HUES48 (cell line): ENCODE results near the gene USP40.

Experiments
- H3K27ac ChIP-seq: one replicate; pipeline ENCODE4 v1.7.0; 2013; ENCODE audit warnings: low read depth, low read length, inconsistent platforms
- H3K27me3 ChIP-seq: 2 replicates; pipeline ENCODE4 v1.6.1; 2013; ENCODE audit warnings: mild to moderate bottlenecking, low read length; ENCODE audit not compliant: control insufficient read depth, insufficient read depth
- H3K36me3 ChIP-seq: 2 replicates; pipeline ENCODE4 v1.6.1; 2013; ENCODE audit warnings: low read length; ENCODE audit not compliant: control insufficient read depth, insufficient read depth
- H3K4me1 ChIP-seq: 2 replicates; pipeline ENCODE4 v1.6.1; 2013; ENCODE audit warnings: mild to moderate bottlenecking, low read length; ENCODE audit not compliant: control insufficient read depth, insufficient read depth
- H3K4me3 ChIP-seq: 2 replicates; pipeline ENCODE4 v1.5.1; 2013; ENCODE audit warnings: mild to moderate bottlenecking, low read depth, low read length
- H3K9ac ChIP-seq: 2 replicates; pipeline ENCODE4 v1.6.1; 2013; ENCODE audit warnings: mild to moderate bottlenecking, low read depth, low read length, moderate library complexity
- H3K9me3 ChIP-seq: 2 replicates; pipeline ENCODE4 v1.6.1; 2013; ENCODE audit warnings: low read length; ENCODE audit not compliant: control insufficient read depth, insufficient read depth

The USP40 gene

DNA sequence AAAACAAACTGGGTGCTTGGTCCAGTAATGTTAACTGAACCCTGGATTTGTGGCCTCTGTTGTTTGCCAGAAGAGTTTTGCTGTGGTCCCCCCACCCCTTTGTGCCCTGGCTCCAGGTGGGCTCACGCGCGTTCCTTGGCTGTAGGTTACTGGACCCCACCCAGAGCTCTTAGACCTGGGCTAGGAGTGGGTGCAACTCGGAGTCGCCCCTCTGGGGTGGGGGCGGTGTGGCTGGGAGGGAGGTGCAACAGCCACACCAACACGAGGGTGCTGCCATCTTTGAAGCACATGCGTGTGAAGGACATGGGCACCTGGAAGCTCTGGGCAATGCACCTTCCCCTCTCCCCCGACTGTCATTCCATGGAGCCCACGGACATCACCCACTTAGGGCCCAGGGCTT lies 92.7 kb downstream of the USP40 start:
- H3K4me3 ChIP-seq = no peak overlapping the region
- no peaks in the 10 kb centered on the region for H3K27me3 ChIP-seq
- 0 out of 2 replicates have a peak, but pooled peaks cover 2% of the 10 kb centered on the region for H3K4me1 ChIP-seq
- no peak overlapping the region for H3K27ac ChIP-seq
- no peaks in the 10 kb centered on the region for H3K9me3 ChIP-seq
- no peak overlapping the region for H3K9ac ChIP-seq
- H3K36me3 ChIP-seq = peaks cover 13% of the 10 kb centered on the region; the same call in 1 of the 2 replicates

DNA sequence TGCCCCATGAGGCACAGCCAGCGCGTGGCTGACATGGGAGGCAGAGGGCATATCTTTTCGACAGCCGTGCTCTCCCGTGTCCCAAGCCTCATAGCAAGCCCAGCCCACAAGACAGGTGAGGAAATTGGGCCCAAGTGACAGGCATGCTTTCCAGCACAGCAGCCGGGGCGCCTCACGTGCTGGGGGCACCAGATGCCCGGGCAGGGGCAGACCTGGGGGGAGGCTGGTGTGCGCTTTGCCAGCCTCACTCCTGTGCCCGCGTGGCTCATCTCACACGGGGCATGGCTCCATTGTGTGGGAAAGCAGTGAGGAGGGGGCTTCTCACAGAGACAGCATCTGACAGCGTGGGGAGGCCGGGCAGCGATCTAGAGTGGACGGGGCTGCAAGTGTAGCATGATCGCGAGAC lies 93.2 kb downstream of the USP40 start:
- Histone ChIP-seq H3K36me3 (peaks cover 18% of the 10 kb centered on the region), H3K4me1 (0 out of 2 replicates have a peak, but pooled peaks cover 2% of the 10 kb centered on the region), H3K9ac (no peak overlapping the region), H3K27me3 (no peaks in the 10 kb centered on the region), H3K9me3 (no peaks in the 10 kb centered on the region), H3K4me3 (no peak overlapping the region), H3K27ac (no peak overlapping the region)

DNA sequence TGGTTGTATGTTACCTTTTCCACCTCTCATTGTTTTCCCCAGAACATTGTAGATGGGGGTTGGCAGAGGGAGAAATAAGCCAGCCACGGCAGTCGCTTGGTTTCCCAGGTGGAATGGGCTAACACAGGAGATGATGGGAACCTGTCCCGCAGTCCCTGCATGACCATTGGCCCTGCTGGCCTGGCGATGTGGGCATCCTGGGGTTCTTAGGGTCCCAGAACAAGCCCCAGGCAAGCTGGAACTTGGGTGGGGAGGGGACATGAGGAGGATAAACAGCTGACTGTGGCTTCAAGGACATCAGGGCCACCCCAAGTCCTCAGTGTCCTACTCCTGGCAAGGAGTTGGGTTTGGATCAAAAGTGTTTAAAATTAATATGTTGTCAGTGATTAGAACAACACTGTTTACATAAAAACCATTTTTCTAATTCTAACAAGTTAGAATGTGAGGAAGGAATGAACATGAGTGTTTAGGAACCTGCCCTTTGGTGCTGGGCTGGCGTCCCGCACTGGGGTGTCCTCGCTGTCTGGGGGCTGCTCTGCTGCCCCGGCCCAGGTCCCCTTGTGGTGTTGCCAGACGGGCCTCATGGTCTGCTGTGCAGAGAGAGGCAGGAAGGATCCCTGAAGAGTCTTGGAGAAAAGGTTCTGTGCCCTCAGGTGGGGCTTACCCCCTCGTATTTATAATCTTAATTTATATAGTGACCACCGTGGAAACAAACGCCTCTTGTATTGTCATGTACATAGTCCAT lies 95.1 kb downstream of the USP40 start:
- Histone ChIP-seq H3K4me3 (no peak overlapping the region), H3K9ac (no peak overlapping the region), H3K27me3 (no peaks in the 10 kb centered on the region), H3K4me1 (0 out of 2 replicates have a peak, but pooled peaks cover 2% of the 10 kb centered on the region), H3K36me3 (peaks cover 29% of the 10 kb centered on the region), H3K27ac (no peak overlapping the region), H3K9me3 (no peaks in the 10 kb centered on the region)

DNA sequence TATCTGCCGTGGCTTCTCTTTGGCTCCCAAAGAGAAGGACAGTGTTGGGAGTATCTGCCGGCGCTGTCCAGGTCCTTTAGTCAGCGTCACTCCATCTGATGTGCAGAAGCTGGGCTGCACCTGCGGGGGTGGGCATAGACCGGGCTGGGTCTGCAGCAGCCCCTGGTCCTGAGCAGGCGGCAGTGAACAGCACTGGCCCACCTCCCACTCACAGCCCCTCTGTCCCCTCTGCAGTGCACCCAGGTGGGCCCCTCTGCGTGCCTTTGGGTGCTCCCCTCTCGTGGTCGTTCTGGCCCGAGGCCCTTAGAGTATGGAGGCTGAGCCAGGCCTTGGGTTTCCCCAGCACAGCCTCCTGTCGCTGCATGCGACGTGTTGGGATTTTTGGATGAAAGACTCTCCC lies 95.7 kb downstream of the USP40 start:
- H3K36me3 ChIP-seq = peaks cover 31% of the 10 kb centered on the region
- no peaks in the 10 kb centered on the region for H3K27me3 ChIP-seq
- H3K4me1 ChIP-seq = 0 out of 2 replicates have a peak, but pooled peaks cover 2% of the 10 kb centered on the region
- no peak overlapping the region for H3K9ac ChIP-seq
- no peak overlapping the region for H3K4me3 ChIP-seq
- H3K9me3 ChIP-seq = no peaks in the 10 kb centered on the region
- no peak overlapping the region for H3K27ac ChIP-seq

DNA sequence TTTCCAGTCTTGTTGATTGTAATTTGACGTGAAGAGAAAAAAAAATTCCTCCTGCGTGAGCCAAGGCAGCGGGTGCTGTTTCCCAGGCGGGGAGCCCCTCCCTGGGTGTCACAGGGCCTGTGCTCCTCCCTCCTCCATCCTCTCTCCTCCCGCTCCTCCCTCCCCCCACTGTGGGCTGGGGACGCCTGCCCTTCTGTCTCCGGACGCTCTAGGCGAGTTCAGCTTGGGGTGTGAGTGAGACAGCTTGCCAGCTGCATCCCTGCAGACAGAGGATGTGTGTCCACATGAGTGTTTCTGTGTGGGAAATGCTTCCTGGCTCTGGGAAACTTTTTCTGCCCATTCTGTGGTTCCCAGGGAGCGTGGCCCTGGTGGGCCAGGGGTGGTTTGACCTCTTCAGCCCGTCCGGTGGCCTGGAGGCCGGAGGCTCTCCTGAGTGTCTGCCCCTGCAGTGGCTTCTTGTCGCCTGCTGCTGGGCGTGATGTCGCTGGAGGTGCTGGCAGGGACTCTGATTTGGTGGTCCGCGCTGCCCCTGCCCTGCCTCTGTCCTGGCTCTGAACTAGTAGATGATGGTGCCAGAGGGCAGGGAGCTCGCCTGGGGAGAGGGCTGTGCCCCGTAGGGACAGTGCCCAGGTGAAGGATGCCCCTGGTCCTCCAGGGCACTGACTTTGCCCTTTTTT lies 96.4 kb downstream of the USP40 start:
- 0 out of 2 replicates have a peak, but pooled peaks cover 2% of the 10 kb centered on the region for H3K4me1 ChIP-seq
- H3K4me3 ChIP-seq = no peak overlapping the region
- no peak overlapping the region for H3K9ac ChIP-seq
- H3K27ac ChIP-seq = no peak overlapping the region
- no peaks in the 10 kb centered on the region for H3K27me3 ChIP-seq
- H3K36me3 ChIP-seq = peaks cover 31% of the 10 kb centered on the region
- no peaks in the 10 kb centered on the region for H3K9me3 ChIP-seq

DNA sequence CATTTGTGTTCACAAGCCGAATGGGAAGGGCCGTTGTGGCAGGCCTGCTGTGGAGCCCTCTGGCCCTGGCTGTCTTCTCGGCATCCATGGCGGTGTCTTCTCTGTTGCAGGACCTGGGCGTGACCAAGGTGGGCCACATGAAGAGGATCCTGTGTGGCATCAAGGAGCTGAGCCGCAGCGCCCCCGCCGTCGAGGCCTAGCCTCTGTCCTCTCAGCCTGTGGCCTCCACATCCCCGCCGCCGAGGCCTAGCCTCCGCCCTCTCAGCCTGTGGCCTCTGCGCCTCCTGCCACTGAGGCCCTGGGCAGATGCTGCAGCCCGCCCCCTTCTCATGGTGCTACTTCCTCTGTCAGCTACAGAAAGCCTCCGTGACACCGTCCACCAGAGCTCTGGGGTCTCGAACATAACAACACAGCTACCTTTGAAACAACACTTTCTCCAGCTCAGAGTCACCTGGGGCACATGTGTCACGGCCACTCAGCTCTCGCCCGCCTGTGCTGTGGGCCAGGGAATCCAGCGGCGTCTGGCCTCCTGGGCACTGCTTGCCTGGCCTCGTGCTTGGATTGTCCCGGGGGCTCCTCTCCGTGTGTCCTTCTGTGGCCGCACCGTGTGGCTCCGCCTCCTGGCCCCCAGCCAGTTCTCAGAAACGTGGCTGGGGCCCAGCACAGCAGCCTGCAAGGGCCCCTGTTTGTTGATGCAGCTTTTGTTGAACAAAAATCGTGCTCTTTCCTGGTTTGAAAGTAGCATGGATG lies 97.1 kb downstream of the USP40 start:
- Histone ChIP-seq H3K36me3 (peaks cover 37% of the 10 kb centered on the region), H3K27ac (no peak overlapping the region)

DNA sequence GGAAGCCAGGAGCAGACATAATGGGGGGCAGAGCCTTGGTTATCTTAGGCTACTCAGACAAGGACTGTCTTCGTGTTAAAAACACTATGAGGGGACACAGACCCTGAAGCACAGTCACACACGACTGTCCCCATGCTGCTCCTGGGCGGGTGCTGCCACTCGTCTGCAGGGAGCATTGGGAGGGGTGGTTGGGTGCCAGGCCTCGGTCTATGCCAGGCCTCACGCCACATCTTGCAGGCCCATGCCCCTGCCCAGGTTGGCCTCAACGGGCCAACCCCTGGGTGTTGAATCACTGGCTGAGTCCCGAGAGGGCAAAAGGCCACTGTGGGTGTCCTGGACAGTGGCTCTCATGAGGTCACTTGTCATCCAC lies 97.9 kb downstream of the USP40 start:
- Histone ChIP-seq H3K9ac (no peak overlapping the region), H3K4me3 (no peak overlapping the region), H3K9me3 (no peaks in the 10 kb centered on the region), H3K27ac (no peak overlapping the region), H3K27me3 (no peaks in the 10 kb centered on the region), H3K4me1 (no peaks in the 10 kb centered on the region), H3K36me3 (peaks cover 44% of the 10 kb centered on the region)

More for the DNA sequence above, 97.1 kb downstream of the USP40 start:
- Histone ChIP-seq H3K4me3 (no peak overlapping the region), H3K27me3 (no peaks in the 10 kb centered on the region), H3K9me3 (no peaks in the 10 kb centered on the region), H3K4me1 (no peaks in the 10 kb centered on the region), H3K9ac (no peak overlapping the region)

DNA sequence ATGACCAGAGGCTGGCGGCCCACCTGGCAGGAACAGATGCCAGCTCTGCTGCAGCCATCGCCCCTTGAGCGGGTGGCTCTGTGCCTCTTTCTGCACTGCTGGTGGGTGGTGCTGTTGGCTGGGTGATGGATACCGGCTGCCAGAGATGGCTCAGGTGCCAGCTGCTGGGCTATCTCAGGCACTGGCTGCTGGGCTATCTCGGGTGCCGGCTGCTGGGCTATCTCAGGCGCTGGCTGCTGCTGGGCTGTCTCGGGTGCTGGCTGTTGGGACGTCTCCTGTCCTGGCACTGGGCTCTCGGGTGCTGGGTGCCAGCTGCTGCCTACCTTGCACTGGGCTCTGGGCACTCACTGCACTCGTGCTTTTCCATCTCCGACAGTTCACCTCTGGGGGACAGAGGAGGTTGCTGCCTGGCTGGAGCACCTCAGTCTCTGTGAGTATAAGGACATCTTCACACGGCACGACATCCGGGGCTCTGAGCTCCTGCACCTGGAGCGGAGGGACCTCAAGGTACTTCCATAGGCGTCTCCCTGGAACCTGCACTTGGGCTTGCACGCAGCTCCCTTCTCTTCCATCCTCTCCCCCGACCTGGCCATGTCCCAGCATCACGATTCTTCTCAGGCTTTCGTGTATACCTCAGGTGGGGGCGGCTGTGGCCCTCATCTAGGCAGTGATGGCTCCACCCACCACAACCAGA lies 98.4 kb downstream of the USP40 start:
- H3K9ac ChIP-seq = no peak overlapping the region
- H3K4me1 ChIP-seq = no peaks in the 10 kb centered on the region
- H3K27ac ChIP-seq = no peak overlapping the region
- no peaks in the 10 kb centered on the region for H3K9me3 ChIP-seq
- peaks cover 47% of the 10 kb centered on the region for H3K36me3 ChIP-seq
- no peak overlapping the region for H3K4me3 ChIP-seq
- no peaks in the 10 kb centered on the region for H3K27me3 ChIP-seq

DNA sequence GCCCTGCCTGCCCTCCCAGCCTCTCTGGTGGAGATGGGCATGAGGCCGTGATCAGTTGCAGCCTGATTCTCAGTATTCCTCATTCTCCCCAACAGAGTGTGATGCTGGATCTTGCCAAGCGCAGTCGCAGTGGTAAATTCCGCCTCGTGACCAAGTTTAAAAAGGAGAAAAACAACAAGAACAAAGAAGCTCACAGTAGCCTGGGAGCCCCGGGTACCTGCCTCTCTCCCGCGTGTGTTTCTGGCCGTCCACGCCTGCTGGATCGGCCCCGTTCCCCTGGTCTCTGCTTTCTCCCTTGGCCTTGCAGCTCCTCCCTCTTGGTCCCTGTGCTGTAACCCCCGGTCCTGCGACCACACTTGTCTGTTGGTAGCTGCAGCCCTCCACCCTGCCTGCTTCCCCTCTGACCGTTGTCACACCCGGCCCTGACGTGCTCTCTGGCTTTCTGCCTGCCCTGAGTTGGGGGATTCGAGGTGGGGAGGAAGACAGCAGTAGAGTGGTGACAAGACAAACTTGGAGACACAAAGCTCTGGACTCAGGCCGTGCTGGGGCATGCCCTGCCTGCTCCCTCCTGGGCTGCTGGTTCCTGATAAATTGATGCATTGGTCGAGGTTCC lies 99.5 kb downstream of the USP40 start:
- H3K9me3 ChIP-seq = no peaks in the 10 kb centered on the region
- no peak overlapping the region for H3K27ac ChIP-seq
- no peak overlapping the region for H3K4me3 ChIP-seq
- H3K4me1 ChIP-seq = no peaks in the 10 kb centered on the region
- H3K36me3 ChIP-seq = peaks cover 54% of the 10 kb centered on the region
- no peak overlapping the region for H3K9ac ChIP-seq
- no peaks in the 10 kb centered on the region for H3K27me3 ChIP-seq

DNA sequence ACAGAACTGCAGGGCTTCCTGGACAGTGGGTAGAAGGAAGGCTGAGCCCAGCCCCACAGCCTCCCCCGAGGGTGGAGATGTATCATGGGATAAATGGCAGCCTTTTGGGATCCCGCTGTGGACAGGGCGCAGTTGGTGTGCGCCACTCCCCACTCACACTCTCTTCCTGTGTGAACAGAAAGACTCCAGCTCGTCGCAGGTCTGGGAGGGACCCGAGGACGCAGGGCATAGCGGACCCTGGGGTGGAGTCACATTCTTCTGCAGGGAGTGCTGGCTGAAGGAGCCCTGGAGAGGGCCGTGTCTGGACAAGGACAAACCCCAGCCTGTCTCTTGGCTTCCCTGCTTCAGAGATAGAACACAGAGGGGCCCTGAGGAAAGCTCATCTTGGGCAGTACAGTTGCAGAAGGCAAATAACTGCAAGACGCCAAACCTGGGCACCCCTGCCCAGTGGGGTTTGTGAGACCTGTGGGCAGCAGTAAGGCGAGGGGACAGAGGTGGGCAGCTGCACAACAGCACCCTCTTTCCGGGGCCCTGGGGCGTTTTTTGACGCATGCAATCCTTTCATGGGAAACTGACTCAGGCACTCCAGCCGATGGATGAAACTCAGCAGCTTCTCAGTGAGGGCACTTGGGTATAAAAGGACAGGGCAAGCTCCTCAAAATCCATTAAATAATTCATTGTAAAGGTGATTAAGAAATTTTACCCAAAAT lies 101.9 kb downstream of the USP40 start:
- Histone ChIP-seq H3K4me3 (no peak overlapping the region), H3K9ac (no peak overlapping the region), H3K36me3 (peaks cover 49% of the 10 kb centered on the region), H3K9me3 (no peaks in the 10 kb centered on the region), H3K27me3 (no peaks in the 10 kb centered on the region), H3K27ac (no peak overlapping the region), H3K4me1 (no peaks in the 10 kb centered on the region)
